Amniotic stem cell (primary cell): Measurements from ENCODE around the gene SEC14L2.
"Not testable (repeated sequence)": the region's sequence is repeated elsewhere in the genome, so short reads cannot be mapped to it uniquely, and the experiment has no call there.

ENCODE experiments used
- DNase-seq: peaks from one replicate; lab custom pipeline; 2025; lab: John Stamatoyannopoulos, UW

Gene SEC14L2

DNA sequence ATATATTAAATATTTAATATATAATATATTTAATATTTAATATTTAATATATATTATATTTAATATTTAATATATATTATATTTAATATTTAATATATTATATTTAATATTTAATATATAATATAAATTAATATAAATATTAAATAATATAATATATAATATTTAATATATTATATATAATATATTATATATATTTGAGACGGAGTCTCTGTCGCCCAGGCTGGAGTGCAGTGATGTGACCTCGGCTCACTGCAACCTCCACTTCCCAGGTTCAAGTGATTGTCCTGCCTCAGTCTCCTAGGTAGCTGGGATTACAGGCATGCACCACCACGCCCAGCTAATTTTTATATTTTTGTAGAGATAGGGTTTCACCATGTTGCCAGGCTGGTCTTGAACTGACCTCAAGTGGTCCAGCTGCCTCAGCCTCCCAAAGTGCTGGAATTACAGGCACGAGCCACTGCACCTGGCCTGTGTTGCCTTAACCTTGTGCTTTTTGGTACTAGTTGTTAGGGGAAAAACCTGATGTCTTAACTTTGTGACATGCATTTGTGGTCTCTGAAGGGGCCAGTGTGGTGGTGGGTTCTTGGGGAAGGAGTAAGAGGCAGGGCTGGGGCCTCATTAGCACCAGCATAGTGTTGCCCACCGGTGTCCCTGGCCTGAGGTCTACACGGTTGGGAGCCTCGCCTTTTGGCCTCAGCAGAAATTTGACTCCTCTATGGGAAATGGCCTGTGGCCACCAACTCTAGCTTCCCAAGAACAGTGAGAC is 58.4 kb downstream of the SEC14L2 start:
- no peak for DNase-seq

DNA sequence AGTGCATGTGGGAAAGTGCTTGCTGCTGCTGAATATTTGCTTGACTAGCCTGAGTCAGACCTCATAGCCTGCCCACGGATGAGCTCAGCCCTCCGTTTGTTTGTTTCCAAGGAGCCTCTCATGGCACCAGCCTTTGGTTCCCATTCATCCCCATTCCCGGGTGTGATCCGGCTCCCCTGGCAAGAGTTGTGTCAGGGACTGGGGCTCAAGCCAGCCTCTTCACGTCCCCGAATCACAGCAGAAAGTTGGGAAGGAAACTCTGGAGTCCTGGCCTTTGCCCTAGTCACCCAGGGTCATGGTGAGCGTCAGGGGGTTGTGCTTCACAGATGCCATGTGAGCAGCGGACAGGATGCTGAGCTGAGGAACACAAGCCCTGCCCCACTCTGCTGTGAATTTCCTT is 61.2 kb downstream of the SEC14L2 start:
- DNase-seq: no peak

DNA sequence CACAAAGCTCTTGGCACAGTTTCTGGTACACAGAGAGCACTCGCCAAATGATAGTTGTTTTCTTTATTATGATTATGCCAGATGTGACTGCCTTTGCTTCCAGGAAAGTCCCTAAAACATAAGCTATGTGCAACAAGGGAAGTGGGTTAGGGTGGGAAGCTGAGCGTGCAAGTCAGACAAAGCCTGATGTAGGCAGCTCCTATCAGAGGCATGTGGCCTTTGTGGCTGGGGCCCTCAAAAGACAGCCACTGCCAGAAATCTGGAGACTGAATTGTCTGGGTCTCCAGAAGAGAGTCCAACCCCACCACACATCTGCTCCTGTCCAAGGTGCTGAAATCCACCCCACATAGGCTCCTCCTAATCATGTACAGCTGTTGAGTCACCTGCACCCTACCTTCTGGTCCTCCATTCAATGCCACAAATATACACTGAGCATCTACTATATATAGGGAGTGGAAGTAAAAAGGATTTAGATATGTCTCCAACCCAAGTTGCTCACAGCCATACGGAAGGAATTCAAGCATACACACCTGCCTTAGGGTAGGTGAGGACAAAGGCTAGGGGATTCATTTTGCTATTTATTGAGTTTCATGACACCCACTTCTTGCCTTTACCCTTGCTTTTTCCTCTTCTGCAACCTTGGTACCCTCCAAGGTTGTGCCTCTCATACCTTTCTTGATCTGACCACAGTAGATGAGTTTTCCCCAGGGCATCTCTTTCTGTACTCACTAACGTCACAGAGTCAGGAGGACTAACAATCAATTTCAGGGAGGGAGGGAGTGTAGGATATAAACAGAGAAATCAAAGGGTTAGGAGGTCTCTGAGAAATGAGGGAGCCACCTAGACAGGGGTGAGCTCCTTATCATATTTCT is 62.6 kb downstream of the SEC14L2 start:
- DNase-seq: no peak

DNA sequence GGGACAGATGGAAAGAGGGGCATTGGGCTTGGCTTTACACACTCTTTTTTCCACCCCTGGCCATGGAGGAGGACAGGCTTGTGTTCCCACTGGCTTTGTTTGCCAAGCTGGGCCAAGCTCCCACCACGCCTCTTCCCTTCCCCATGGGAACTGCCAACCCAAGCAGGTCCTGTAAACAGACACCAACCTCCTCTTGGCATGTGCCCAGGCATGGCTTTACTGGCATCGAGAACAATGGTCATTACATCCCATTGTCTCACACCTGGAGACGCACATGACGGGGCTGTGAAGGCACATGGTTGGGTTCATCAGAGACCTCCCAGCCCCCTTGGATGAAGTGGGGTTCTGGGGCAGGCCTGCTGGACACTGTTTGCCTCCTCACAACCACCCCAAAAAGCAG is 63.3 kb downstream of the SEC14L2 start:
- DNase-seq: no peak

DNA sequence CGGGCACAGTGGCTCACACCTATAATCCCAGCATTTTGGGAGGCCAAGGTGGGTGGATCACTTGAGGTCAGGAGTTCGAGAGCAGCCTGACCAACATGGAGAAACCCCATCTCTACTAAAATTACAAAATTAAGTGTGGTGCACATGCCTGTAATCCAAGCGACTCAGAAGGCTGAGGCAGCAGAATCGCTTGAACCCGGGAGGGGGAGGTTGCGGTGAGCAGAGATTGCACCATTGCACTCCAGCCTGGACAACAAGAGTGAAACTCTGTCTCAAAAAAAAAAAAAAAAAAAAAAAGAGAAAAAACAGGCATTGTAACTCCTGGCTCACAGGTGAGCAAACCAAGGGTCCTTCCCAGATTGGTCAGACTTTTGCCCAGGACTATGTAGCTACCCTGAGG is 63.7 kb downstream of the SEC14L2 start:
- DNase-seq: not testable (repeated sequence)

DNA sequence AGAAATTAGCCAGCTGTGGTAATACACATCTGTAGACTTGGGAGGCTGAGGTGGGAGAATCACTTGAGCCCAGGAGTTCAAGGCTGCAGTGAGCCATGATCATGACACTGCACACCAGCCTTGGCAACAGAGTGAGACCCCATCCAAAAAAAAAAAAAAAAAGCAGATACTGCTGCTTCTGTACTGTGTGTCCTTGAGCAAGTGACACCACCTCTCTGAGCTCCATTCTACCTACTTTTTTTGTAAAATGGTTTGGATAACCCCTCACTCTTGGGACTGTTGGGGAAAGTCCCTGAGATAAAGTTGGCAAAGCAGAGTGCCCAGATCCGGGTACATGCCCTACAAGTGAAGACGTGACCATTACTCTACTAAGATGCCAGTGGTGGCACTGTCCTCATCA is 72.3 kb downstream of the SEC14L2 start:
- no peak for DNase-seq

DNA sequence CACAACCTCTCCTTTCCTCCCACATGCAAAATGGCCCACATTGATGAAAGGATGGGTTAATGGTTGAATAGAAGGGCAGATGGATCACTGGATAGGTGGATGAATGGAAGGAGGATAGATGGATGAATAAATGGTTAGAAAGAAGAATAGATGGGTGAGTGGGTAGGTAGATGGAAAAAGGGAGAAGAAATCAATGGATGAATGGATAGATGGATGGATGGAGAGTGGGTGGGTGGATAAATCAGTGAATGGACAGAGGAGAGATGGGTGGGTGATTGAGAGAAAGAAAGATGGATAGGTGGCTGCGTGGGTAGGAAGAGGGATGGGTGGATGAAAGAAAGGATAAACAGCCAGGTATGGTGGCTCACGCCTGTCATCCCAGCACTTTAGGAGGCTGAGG is 73.8 kb downstream of the SEC14L2 start:
- DNase-seq: no peak

DNA sequence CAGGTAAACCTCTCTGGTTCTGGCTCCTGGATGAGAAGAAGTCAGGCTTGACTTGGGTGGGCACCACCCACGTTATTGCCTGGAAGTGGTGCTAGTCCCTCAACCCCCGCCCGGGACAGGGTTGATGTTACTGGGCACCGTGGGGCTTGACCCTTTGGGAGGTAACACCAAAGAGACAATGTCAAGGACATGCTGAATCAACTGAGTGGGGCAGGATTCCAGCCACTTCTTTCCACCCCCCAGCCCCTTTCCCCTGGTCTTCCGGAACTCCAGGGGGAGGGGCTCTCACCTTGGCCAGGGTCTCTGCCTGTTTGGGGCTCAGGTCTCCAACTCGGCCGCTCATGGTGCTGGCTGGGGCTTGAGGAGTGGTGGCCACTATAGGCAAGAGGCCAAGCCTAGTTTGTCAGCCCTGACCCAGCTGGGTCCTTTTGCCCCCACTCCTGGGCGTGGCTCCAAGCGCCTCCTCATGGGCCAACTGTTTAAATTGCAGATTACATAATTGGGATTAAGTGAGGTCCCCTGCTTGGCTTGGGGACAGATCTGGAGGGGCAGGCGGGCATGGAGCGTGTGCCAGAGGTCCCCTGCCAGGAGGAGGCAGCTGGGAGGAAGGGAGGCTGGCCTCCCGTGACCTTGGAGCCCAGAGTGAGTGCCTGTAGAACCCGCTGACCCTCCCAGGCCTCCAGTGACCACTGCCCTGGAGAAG is 74.9 kb downstream of the SEC14L2 start, which contains the start of gene SEC14L3:
TSS of gene SEC14L3 (minus strand) at position 402 of the 703 bp plus-strand sequence. CDS start at position 343, 59 bp downstream.
- DNase-seq: no peak

DNA sequence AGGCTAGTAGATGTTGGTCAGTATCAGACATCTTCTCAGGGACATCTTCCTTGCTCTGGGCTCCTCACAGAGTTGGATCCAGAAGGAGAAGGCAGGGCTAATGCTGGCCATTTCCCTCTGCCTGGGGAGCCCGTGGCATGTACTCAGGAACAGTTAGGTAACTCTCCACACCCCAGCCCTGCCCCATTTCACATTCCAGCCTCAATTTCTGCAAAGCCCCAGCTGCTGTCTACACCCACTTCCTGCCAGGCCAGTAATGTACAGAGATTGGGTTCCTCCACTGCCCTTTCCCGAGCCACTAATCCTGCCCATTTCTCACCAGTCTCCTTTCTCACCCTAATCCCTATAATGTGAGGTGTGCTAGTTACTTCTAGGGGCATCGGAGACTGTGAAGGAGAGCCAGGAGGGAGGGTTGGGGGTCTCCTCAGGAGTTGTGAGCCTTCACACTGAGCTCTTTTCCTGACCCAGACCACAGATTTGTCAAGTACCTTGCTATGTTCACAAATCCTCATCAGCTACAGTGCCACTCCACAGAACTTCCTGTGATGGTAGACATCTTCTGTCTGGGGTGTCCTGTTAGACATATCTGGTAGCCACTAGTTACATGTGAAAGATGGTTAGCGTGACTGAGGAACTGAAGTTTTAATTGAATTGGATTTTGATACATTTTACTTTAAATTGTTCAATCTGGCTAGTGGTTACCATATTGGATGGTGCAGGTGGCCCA is 76.3 kb downstream of the SEC14L2 start:
- no peak for DNase-seq

DNA sequence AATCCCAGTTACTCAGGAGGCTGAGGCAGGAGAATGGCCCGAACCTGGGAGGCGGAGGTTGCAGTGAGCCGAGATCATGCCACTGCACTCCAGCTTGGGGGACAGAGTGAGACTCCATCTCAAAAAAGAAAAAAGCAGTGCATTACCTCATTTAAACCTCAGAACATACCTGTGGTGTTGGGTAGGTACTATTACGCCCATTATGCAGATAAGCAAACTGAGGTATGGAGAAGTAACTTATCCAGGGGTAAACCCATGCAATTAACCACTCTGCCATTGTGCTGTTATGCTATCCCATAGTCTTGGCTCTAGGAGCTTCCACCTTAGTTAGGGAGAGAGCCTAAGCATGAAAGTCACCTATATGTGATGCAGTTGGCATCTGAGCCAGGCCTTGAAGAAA is 77.3 kb downstream of the SEC14L2 start:
- no peak for DNase-seq
